Omental fat pad (tissue), 4 donors: ENCODE data around the gene MND1. TPM values are rescaled to one million over a fixed set of nuclear protein-coding genes. Genes with fewer than 3 reads are reported as not detected.
A peak's percentile ranks its signal among the peaks of the same experiment; 100 is the strongest.

ENCODE experiments used
- ATAC-seq: fragments of 150-250 bp; one replicate; pipeline ENCODE4 v1.9.1; 2016; ENCODE audit warnings: mild to moderate bottlenecking, moderate library complexity; ENCODE audit not compliant: low FRiP score
- DNase-seq: peaks from one replicate; pipeline ENCODE4 v3.0.0-alpha.2; 2019; ENCODE audit warnings: low spot score
- CTCF ChIP-seq, 3 donors: fragments of 450-650 bp; IDR thresholded peaks; one replicate each; pipeline ENCODE4 v1.5.1; 2016 to 2017; ENCODE audit warnings: antibody characterized with exemption in 3 of 3, mild to moderate bottlenecking in 3 of 3, moderate library complexity in 2 of 3
- total RNA-seq, 4 donors: library from RNA; depleted of rRNA; stranded (reverse); fragments of >200 nt; gene quantifications; one replicate each; pipeline ENCODE4 v1.1.0, GENCODE V29; 2016

Gene MND1
- total RNA-seq, 4 donors from 2014 or later, result 1.6 TPM; not detected in 3

GRCh38 chr4:153427363-153428071 lies 83.0 kb downstream of the MND1 start:
- no peak for TF ChIP-seq CTCF (IDR thresholded peaks at IDR 0.05)

DNA sequence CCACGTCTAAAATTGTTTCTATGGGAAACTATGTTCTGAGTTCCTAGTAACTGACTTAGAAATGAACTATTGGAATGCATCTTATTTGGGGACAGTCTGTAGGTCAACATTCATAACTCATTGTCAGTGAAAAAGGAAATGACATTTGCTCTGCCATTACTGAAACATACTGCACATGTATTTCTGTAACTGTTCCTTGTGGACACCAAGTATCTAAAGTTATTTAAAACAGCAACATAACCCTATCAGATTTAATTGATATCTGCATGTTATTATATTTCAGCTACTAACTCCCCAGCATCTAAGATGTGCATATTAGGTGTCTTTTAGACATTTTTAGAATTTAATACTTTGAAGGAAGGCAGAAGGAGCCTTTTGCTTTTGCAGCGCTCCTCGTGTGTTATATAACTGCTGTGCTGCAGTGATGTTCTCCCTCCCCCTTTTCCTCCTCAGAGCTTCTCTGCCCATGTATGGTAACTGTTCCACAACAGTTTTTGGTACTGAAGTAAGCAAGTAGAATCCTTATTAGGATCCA lies 84.5 kb downstream of the MND1 start:
- ATAC-seq, result no peak
- no peak for TF ChIP-seq CTCF (IDR thresholded peaks at IDR 0.05)
- no peak for DNase-seq

More at GRCh38 chr4:153427363-153428071, 83.0 kb downstream of the MND1 start:
- ATAC-seq, result no peak
- no peak for DNase-seq

- DNase-seq (no peak), ATAC-seq (peak; percentile 76)
- TF ChIP-seq CTCF (IDR thresholded peaks at IDR 0.05), result no peak
Measured at GRCh38 chr4:153432965-153433753, 88.7 kb downstream of the MND1 start.

GRCh38 chr4:153433754-153434105 lies 89.2 kb downstream of the MND1 start:
- ATAC-seq (no peak), DNase-seq (no peak)
- TF ChIP-seq CTCF (IDR thresholded peaks at IDR 0.05), result no peak

DNA sequence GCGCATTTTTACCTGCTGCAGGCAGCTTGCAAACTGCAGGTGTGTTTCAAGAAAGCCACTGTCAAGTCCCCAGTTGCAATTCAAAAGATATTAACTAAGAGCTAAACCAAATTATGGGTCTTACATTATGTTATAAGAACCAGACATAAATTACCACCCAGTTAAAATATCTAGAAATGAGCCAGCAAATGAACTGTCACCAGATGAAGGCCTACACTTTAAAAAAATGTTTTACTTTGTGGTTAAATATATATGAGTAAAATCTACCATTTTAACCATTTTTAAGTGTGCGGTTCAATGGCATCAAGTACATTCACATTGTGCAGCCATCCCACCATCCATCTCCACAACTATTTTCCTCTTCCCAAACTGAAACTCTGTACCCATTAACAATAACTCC lies 89.7 kb downstream of the MND1 start:
- no peak for ATAC-seq
- no peak for DNase-seq
- TF ChIP-seq CTCF (IDR thresholded peaks at IDR 0.05), result no peak

GRCh38 chr4:153438916-153439756 lies 94.6 kb downstream of the MND1 start:
- TF ChIP-seq CTCF (IDR thresholded peaks at IDR 0.05), result no peak
- DNase-seq (no peak), ATAC-seq (no peak)
